ENCODE results near the gene CUL4B.

CUL4B gene

GRCh38 chrX:120534413-120535205 is 26.2 kb downstream of the CUL4B start:
- TF ChIP-seq SIN3A (IDR thresholded peaks at IDR 0.05; ENCODE audit: borderline replicate concordance, insufficient read depth, low read length) (no peak), REST (IDR thresholded peaks at IDR 0.05; ENCODE audit: insufficient read depth in 1 of 2, low read depth in 2 of 2, low read length in 2 of 2) (no peak), POLR2AphosphoS5 (IDR thresholded peaks at IDR 0.05; ENCODE audit: low read depth, low read length) (no peak), TAF1 (IDR thresholded peaks at IDR 0.05; ENCODE audit: borderline replicate concordance, insufficient read depth, low read length) (no peak), FOXP2 (optimal IDR thresholded peaks at IDR 0.05; ENCODE audit: borderline replicate concordance, extremely low read depth, extremely low read length, insufficient read depth) (no peak)

GRCh38 chrX:120522820-120523219 is 37.9 kb downstream of the CUL4B start:
- no peak for TF ChIP-seq FOXP2 (optimal IDR thresholded peaks at IDR 0.05; ENCODE audit: borderline replicate concordance, extremely low read depth, extremely low read length, insufficient read depth)
- no peak for TF ChIP-seq REST (IDR thresholded peaks at IDR 0.05; ENCODE audit: insufficient read depth in 1 of 2, low read depth in 2 of 2, low read length in 2 of 2)
- TF ChIP-seq TAF1 (IDR thresholded peaks at IDR 0.05; ENCODE audit: borderline replicate concordance, insufficient read depth, low read length): no peak
- no peak for TF ChIP-seq POLR2AphosphoS5 (IDR thresholded peaks at IDR 0.05; ENCODE audit: low read depth, low read length)
- TF ChIP-seq SIN3A (IDR thresholded peaks at IDR 0.05; ENCODE audit: borderline replicate concordance, insufficient read depth, low read length): no peak

- TF ChIP-seq FOXP2 (optimal IDR thresholded peaks at IDR 0.05; ENCODE audit: borderline replicate concordance, extremely low read depth, extremely low read length, insufficient read depth) (no peak), POLR2AphosphoS5 (IDR thresholded peaks at IDR 0.05; ENCODE audit: low read depth, low read length) (no peak), REST (IDR thresholded peaks at IDR 0.05; ENCODE audit: insufficient read depth in 1 of 2, low read depth in 2 of 2, low read length in 2 of 2) (no peak), TAF1 (IDR thresholded peaks at IDR 0.05; ENCODE audit: borderline replicate concordance, insufficient read depth, low read length) (no peak), SIN3A (IDR thresholded peaks at IDR 0.05; ENCODE audit: borderline replicate concordance, insufficient read depth, low read length) (no peak)
Observed at GRCh38 chrX:120517936-120518335, 42.8 kb downstream of the CUL4B start.

- TF ChIP-seq POLR2AphosphoS5 (IDR thresholded peaks at IDR 0.05; ENCODE audit: low read depth, low read length): no peak
- no peak for TF ChIP-seq SIN3A (IDR thresholded peaks at IDR 0.05; ENCODE audit: borderline replicate concordance, insufficient read depth, low read length)
- no peak for TF ChIP-seq TAF1 (IDR thresholded peaks at IDR 0.05; ENCODE audit: borderline replicate concordance, insufficient read depth, low read length)
- TF ChIP-seq FOXP2 (optimal IDR thresholded peaks at IDR 0.05; ENCODE audit: borderline replicate concordance, extremely low read depth, extremely low read length, insufficient read depth): no peak
- no peak for TF ChIP-seq REST (IDR thresholded peaks at IDR 0.05; ENCODE audit: insufficient read depth in 1 of 2, low read depth in 2 of 2, low read length in 2 of 2)
Observed at GRCh38 chrX:120514236-120514635, 46.5 kb downstream of the CUL4B start.

All from PFSK-1 (cell line).